Activated B cell treated with CpG ODN at 0.5 μM for 24 hours (primary cell): ENCODE data around the gene TBC1D16. TPM values are rescaled to one million over a fixed set of nuclear protein-coding genes. Genes with fewer than 3 reads are reported as not detected.

Experiments used
- ATAC-seq: fragments of 200-7000 bp; cut with Tn5 transposase; one replicate; pipeline ENCODE4 v1.10.0; 2021; ENCODE audit warnings: low read depth, mild to moderate bottlenecking, moderate library complexity
- CTCF ChIA-PET: fragments of 350-600 bp; sonication (Branson Sonifier 250); formaldehyde crosslinking; loops from one replicate; lab custom pipeline; 2021; ENCODE audit warnings: antibody characterized with exemption; lab: Charles Lee
- POLR2A ChIA-PET: fragments of 350-600 bp; sonication (Branson Sonifier 250); formaldehyde crosslinking; loops from one replicate; lab custom pipeline; 2021; ENCODE audit warnings: antibody characterized with exemption; lab: Charles Lee
- DNase-seq: peaks from one replicate; pipeline ENCODE4 v3.0.0; 2022
- H3K27ac Mint-ChIP-seq: one replicate; pipeline ENCODE4 v1.8.0; 2020; ENCODE audit warnings: mixed read lengths
- H3K27me3 Mint-ChIP-seq: one replicate; pipeline ENCODE4 v1.8.0; 2021; ENCODE audit warnings: mixed read lengths
- H3K36me3 Mint-ChIP-seq: one replicate; pipeline ENCODE4 v1.8.0; 2021; ENCODE audit warnings: low read depth, mixed read lengths
- H3K4me1 Mint-ChIP-seq: one replicate; pipeline ENCODE4 v1.8.0; 2021; ENCODE audit warnings: mixed read lengths
- H3K4me3 Mint-ChIP-seq: one replicate; pipeline ENCODE4 v1.8.0; 2020; ENCODE audit warnings: mild to moderate bottlenecking, mixed read lengths
- H3K9me3 Mint-ChIP-seq: one replicate; pipeline ENCODE4 v1.8.0; 2020; ENCODE audit warnings: mixed read lengths
- CTCF ChIP-seq: fragments of 200-600 bp; IDR thresholded peaks from one replicate; pipeline ENCODE4 v1.8.0; 2022; ENCODE audit warnings: antibody characterized with exemption, mild to moderate bottlenecking
- intact Hi-C: fragments of 100-400 bp; cut with micrococcal nuclease; formaldehyde crosslinking; loops from one replicate; pipeline ENCODE4 v1.15.1; 2024
- total RNA-seq: library from RNA; stranded (reverse); gene quantifications from 2 replicates; pipeline ENCODE4 v1.2.3, GENCODE V29; 2022

The TBC1D16 gene
- total RNA-seq, 1 donor from 2014 or later = 2.6 TPM

GRCh38 chr17:80068301-80069222 is 32.9 kb upstream of the TBC1D16 start:
- Mint-ChIP-seq H3K4me3 (no peak overlapping the region), H3K9me3 (no peaks in the 10 kb centered on the region), H3K36me3 (no peaks in the 10 kb centered on the region), H3K4me1 (peaks cover 3% of the 10 kb centered on the region), H3K27me3 (peaks cover 9% of the 10 kb centered on the region), H3K27ac (no peak overlapping the region)
- ATAC-seq = no peak
- intact Hi-C loops = no loop called here
- POLR2A ChIA-PET = no interaction called here
- no peak for DNase-seq
- TF ChIP-seq CTCF = no peak
- CTCF ChIA-PET = no interaction called here

- intact Hi-C loops = no loop called here
- Mint-ChIP-seq H3K4me3 (no peak overlapping the region), H3K36me3 (no peaks in the 10 kb centered on the region), H3K4me1 (peaks cover 3% of the 10 kb centered on the region), H3K9me3 (no peaks in the 10 kb centered on the region), H3K27ac (no peak overlapping the region), H3K27me3 (peaks cover 3% of the 10 kb centered on the region)
- no peak for TF ChIP-seq CTCF
- CTCF ChIA-PET = no interaction called here
- DNase-seq (no peak), ATAC-seq (no peak)
- POLR2A ChIA-PET = no interaction called here
These were observed 31.8 kb upstream of the TBC1D16 start for GRCh38 chr17:80067393-80067986.

GRCh38 chr17:80065478-80066170 is 30.0 kb upstream of the TBC1D16 start:
- no peaks in the 10 kb centered on the region for H3K36me3 Mint-ChIP-seq
- ChIA-PET POLR2A (no interaction called here), CTCF (no interaction called here)
- no peak for TF ChIP-seq CTCF
- H3K4me3 Mint-ChIP-seq = no peak overlapping the region
- no peak overlapping the region for H3K27ac Mint-ChIP-seq
- no peaks in the 10 kb centered on the region for H3K9me3 Mint-ChIP-seq
- DNase-seq (no peak), ATAC-seq (no peak)
- intact Hi-C loops = no loop called here
- no peaks in the 10 kb centered on the region for H3K4me1 Mint-ChIP-seq
- peaks cover 3% of the 10 kb centered on the region for H3K27me3 Mint-ChIP-seq

GRCh38 chr17:80064696-80065095 is 29.0 kb upstream of the TBC1D16 start:
- DNase-seq = no peak
- ATAC-seq = no peak
- H3K4me1 Mint-ChIP-seq = no peaks in the 10 kb centered on the region
- intact Hi-C loops = no loop called here
- CTCF ChIA-PET = no interaction called here
- peaks cover 3% of the 10 kb centered on the region for H3K27me3 Mint-ChIP-seq
- H3K9me3 Mint-ChIP-seq = no peaks in the 10 kb centered on the region
- POLR2A ChIA-PET = no interaction called here
- H3K4me3 Mint-ChIP-seq = no peak overlapping the region
- no peak for TF ChIP-seq CTCF
- no peak overlapping the region for H3K27ac Mint-ChIP-seq
- no peaks in the 10 kb centered on the region for H3K36me3 Mint-ChIP-seq
